ENCODE results near the gene BRINP2. TPM values are rescaled to one million over a fixed set of nuclear protein-coding genes. Genes with fewer than 3 reads are reported as not detected.

Gene BRINP2
- total and polyA plus RNA-seq, 9 donors: 0.02 to 0.70 (median 0.16) TPM; not detected in 3

GRCh38 chr1:177173976-177174375 is 3.2 kb downstream of the BRINP2 start:
- no peak overlapping the region for H3K4me3 ChIP-seq
- intact Hi-C loops (cut with DNase I): no loop called here
- H3K36me3 ChIP-seq: no peaks in the 10 kb centered on the region
- no peak for DNase-seq
- no peaks in the 10 kb centered on the region for H3K4me1 ChIP-seq (ENCODE audit: insufficient read depth)
- H3K27me3 ChIP-seq: no peaks in the 10 kb centered on the region
- H3K9me3 ChIP-seq: no peaks in the 10 kb centered on the region
- TF ChIP-seq EP300 (IDR thresholded peaks at IDR 0.05) (no peak), POLR2A (IDR thresholded peaks at IDR 0.05) (no peak), CTCF (IDR thresholded peaks at IDR 0.05) (no peak)
- 80 to 82% (median 82%) methylated on average over 2 of the region's 2 CpGs for WGBS, 3 donors
- no peak overlapping the region for H3K27ac ChIP-seq

- no peaks in the 10 kb centered on the region for H3K27me3 ChIP-seq
Measured at GRCh38 chr1:177174921-177175634, 4.3 kb downstream of the BRINP2 start.

GRCh38 chr1:177181280-177181630 is 10.5 kb downstream of the BRINP2 start:
- Histone ChIP-seq H3K36me3 (no peaks in the 10 kb centered on the region), H3K27me3 (no peaks in the 10 kb centered on the region), H3K4me1 (ENCODE audit: insufficient read depth) (peaks cover 2% of the 10 kb centered on the region), H3K27ac (no peak overlapping the region), H3K9me3 (no peaks in the 10 kb centered on the region), H3K4me3 (no peak overlapping the region)
- intact Hi-C loops (cut with DNase I): loop anchor here in 3 of 4 donors (5.0 to 10.0 kb wide), 3 partner anchors 276 to 286 kb away; no protein-coding TSS in a partner anchor
- DNase-seq: no peak
- no peak for TF ChIP-seq POLR2A (IDR thresholded peaks at IDR 0.05)
- no peak for TF ChIP-seq EP300 (IDR thresholded peaks at IDR 0.05)
- 57 to 60% (median 59%) methylated on average over 13 of the region's 13 CpGs for WGBS, 3 donors

More at GRCh38 chr1:177174921-177175634, 4.3 kb downstream of the BRINP2 start:
- TF ChIP-seq POLR2A (IDR thresholded peaks at IDR 0.05) (no peak), CTCF (IDR thresholded peaks at IDR 0.05) (no peak), EP300 (IDR thresholded peaks at IDR 0.05) (no peak)
- no peaks in the 10 kb centered on the region for H3K4me1 ChIP-seq (ENCODE audit: insufficient read depth)
- DNase-seq: no peak
- H3K9me3 ChIP-seq: no peaks in the 10 kb centered on the region
- intact Hi-C loops (cut with DNase I): no loop called here
- H3K4me3 ChIP-seq: no peak overlapping the region
- H3K36me3 ChIP-seq: no peaks in the 10 kb centered on the region
- 64 to 74% (median 67%) methylated on average over 6 of the region's 6 CpGs for WGBS, 3 donors
- H3K27ac ChIP-seq: no peak overlapping the region

- DNase-seq: peak; percentile 23 to 73 (median 40)
- no peaks in the 10 kb centered on the region for H3K9me3 ChIP-seq
- no peak overlapping the region for H3K4me3 ChIP-seq
- TF ChIP-seq CTCF (IDR thresholded peaks at IDR 0.05): peak in 2 of 3 donors; percentile 43 to 57
- no peak for TF ChIP-seq EP300 (IDR thresholded peaks at IDR 0.05)
- no peak for TF ChIP-seq POLR2A (IDR thresholded peaks at IDR 0.05)
- intact Hi-C loops (cut with DNase I): loop anchor here in 3 of 4 donors (5.0 to 10.0 kb wide), 3 partner anchors 277 to 287 kb away; no protein-coding TSS in a partner anchor
- no peak overlapping the region for H3K27ac ChIP-seq
- H3K4me1 ChIP-seq (ENCODE audit: insufficient read depth): peaks cover 2% of the 10 kb centered on the region
- no peaks in the 10 kb centered on the region for H3K36me3 ChIP-seq
- no peaks in the 10 kb centered on the region for H3K27me3 ChIP-seq
- WGBS, 3 donors: 1 to 2% (median 1%) methylated on average over 28 to 32 of the region's 32 CpGs
Measured at GRCh38 chr1:177181631-177182291, 11.0 kb downstream of the BRINP2 start.
